NCI-H524 treated with DMSO at 0.1 percent for 48 hours (cell line): ENCODE data around the gene PLXNA4.
"Not testable (repeated sequence)": the region's sequence is repeated elsewhere in the genome, so short reads cannot be mapped to it uniquely, and the experiment has no call there.

Source experiments
- DNase-seq: peaks from one replicate; lab custom pipeline; 2025; lab: John Stamatoyannopoulos, UW

Gene PLXNA4

GRCh38 chr7:132200141-132200540 is 376.1 kb downstream of the PLXNA4 start:
- no peak for DNase-seq

GRCh38 chr7:132199626-132200025 is 376.6 kb downstream of the PLXNA4 start:
- DNase-seq: no peak

DNA sequence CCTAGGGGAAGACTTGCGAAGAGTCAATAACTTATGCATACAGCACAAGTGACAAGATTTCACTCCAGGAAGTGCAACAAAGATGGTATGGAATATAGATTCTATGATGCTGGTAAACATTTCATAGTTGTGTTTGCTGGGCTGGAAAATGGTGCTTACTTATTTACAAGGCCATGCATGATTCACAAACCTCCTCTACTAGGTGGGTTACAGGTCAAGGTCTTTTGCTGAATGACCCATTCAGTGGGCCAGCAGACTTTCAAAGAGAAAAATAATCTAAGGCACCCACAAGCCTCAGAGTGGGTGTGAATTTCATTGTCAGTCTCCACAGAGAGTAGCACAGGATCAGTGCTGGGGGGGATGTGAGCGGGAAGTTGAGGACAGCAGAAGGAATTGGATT is 378.5 kb downstream of the PLXNA4 start:
- no peak for DNase-seq

DNA sequence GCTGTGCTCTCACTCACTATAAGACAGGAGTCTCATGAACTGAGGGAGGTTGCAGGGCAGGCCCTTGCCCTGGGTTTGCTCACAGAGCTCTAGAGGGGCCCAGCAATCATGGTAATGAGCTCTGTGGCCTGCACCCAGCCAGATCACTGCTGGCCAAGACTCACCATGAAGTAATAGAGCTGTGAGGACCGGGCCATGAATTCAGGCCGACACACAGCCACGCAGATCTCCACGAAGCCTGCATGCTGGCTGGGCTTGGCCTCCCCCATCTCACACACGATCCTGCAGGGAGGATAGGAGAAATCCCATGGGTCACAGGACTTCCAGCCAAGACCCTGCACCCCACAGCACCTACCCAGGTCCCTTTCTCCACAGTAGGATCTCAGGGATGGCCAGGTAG is 382.4 kb downstream of the PLXNA4 start:
- DNase-seq: no peak

GRCh38 chr7:132192809-132193208 is 383.5 kb downstream of the PLXNA4 start:
- DNase-seq: no peak

DNA sequence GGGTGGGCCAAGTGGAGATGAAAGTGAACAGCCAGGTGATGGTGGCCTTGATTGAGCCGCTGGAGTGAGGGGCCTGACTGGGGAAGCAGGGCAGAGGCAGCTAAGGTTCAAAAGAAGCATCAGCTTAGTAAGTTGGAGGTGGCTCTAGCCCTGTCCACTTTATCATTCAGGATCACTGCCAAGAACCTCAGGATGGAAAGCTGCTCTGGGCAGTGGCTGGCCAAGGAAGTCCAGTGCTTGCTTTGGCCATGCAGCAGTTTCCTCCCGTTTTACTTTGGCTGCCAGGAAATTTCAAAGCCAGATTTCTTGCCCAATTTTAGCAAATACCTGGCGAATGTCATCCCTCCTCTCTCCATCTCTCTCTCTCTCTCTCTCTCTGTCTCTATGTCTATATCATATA is 384.9 kb downstream of the PLXNA4 start:
- no peak for DNase-seq

DNA sequence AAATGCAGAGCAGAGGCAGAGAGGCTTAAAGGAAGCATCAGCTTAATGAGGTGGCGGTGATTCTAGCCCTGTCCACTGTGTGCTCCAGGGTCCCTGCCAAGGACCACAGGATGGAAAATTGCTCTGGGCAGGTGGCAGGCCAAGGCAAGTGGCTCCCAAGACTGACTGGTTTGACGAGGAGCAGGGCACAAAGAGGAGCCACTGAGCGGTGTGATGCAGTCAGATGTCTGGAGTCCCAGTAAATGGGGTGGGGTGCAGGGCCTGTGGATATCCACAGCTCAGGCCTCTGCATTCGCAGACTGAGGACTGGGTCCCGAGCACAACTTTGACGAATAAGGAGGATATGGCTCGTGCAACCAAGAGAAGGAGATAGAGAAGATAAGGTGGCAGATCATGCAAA is 385.6 kb downstream of the PLXNA4 start:
- DNase-seq: no peak

- no peak for DNase-seq
Measured at GRCh38 chr7:132189881-132190280, 386.4 kb downstream of the PLXNA4 start.

GRCh38 chr7:132187869-132188789 is 388.1 kb downstream of the PLXNA4 start:
- no peak for DNase-seq

DNA sequence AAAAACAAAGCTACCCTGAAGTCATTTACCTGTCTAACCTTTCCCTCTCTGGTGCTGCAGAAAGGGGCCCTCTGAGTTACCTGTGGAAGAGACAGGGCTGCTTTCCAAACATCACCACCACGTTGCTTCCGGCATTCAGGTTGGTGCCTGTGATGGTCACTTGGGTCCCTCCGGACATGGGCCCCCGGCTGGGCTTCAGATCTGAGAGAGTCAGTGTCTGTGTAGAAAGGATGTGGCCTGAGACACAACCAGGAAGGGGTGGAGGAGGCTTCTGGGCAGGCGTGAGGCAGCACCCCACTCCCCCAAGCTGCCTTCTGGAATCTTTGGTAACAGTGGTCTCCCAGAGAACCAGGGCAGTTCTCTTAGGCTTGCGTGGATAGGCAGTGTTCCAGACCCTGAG is 388.9 kb downstream of the PLXNA4 start:
- DNase-seq: no peak

GRCh38 chr7:132185150-132185549 is 391.1 kb downstream of the PLXNA4 start:
- DNase-seq: no peak

GRCh38 chr7:132183781-132184380 is 392.4 kb downstream of the PLXNA4 start:
- DNase-seq: no peak

- DNase-seq: no peak
Measured at GRCh38 chr7:132182992-132183391, 393.3 kb downstream of the PLXNA4 start.

GRCh38 chr7:132181946-132182685 is 394.2 kb downstream of the PLXNA4 start:
- no peak for DNase-seq

DNA sequence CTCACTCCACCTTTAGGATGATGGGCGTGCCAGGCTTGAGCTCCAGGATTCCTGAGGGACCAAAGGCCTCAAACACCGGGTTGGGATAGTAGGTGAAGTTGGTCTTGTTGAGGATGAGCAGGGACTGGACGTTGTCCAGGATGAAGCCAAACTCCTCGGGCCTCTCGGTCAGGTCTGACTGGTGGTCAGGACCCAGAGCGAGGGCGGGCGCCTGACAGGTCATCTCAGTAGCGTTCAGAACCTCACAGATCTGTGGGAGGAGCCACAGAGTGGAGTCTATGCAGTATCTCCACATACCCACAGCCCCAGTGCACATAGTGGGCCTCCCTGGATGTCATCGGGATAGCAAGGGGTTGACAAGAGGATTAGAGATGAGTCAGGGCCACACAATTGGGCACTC is 394.9 kb downstream of the PLXNA4 start:
- no peak for DNase-seq

DNA sequence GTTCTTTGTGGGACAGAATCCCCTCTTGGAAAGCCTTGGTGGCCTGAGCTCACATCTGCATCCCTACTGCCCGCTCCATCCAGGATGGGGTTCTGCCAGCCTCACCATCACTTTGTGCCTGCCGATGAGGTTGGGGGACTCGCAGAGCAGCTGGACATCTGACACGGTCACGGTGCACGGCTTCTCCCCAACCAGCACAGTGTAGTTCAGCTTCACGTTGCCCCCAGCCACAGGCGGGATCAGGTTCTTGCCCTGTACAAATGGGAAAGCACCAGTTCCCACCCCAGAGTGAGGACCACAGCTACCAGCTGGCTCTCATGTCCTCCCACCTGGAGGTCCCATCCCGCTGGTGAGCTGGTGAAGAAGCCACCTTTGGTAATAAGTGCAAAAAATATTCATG is 395.8 kb downstream of the PLXNA4 start:
- DNase-seq: no peak

GRCh38 chr7:132179681-132180080 is 396.6 kb downstream of the PLXNA4 start:
- no peak for DNase-seq

GRCh38 chr7:132179080-132179430 is 397.2 kb downstream of the PLXNA4 start:
- DNase-seq: no peak

DNA sequence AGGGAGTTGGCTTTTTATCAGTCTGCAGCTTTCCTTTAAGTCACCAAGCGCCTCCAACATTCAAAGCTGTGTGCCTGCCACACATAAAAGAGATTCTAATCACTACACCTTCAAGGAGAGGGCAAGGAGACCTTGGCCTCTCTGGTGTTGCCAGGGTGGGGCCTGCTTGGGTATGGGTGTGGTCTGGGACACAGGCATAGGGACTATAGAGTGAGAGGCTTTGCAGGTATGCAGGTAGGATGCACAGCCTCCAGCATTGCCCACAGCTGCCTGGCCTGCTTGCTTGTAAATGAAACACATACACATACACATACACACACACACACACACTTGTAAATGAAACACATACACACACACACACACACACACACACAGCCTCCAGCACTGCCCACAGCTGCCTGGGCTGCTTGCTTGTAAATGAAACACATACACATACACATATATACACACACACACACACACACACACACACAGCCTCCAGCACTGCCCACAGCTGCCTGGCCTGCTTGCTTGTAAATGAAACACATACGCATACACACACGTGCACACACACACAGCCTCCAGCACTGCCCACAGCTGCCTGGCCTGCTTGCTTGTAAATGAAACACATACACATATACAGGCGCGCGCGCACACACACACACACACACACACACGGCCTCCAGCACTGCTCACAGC is 397.7 kb downstream of the PLXNA4 start:
- not testable (repeated sequence) for DNase-seq

- no peak for DNase-seq
Measured at GRCh38 chr7:132177708-132178401, 398.4 kb downstream of the PLXNA4 start.

DNA sequence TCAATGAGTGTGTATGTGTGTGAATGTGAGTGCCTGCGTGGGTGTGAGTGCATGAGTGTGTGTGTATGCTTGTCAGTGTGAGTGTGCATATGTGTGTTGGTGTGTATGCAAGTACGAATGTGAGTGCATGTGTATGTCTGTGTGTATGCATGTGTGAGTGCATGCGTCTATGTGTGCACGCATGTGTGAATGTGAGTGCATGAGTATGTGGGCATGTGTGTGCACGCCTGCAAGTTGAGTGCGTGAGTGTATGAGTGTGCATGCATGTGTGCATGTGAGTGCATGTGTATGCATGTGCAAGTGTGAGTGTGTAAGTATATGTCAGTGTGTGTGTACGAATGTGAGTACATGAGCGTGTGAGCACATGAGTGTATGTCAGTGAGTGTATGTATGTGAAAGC is 399.6 kb downstream of the PLXNA4 start:
- no peak for DNase-seq

- DNase-seq: no peak
Measured at GRCh38 chr7:132171130-132171576, 405.1 kb downstream of the PLXNA4 start.
